ENCODE data around the gene MDC1.

DNA sequence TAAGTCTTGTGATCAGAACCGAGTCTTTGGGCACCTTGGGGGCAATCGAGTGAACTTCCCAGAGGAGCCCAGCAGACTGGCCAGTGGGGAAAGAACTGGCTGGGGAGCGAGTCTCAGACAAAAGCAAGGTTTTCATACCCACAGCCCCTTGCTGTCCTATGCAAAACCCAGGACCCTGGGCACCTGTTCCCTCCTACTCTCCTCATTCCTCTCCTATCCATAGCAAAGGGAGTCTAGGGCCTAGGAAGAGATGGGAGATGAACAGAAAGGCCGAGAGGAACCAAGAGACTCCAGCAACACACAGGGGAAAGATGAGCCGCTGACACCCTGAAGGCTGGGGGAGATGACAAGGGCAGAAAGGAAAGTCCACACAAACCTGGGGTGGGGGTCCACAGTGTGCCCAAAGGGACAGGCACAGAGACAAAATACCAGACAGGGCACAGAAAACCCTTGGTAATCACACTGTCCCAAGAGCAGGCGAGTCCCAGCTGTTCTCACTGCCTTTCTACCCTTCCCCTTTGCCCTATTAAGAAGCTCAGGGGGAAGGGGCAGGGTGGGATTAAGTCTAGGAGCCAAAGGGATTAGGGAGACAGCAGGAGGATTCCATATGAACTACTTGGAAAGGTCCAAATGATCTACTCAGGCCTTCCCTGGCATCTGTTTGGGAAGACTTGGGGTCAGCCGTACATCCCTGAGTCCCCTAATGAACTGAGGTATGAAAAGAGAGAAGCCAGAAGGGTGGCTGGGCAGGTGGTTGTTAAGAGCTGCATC is 37.1 kb downstream of the MDC1 start:
- TF ChIP-seq, protein P1, sequence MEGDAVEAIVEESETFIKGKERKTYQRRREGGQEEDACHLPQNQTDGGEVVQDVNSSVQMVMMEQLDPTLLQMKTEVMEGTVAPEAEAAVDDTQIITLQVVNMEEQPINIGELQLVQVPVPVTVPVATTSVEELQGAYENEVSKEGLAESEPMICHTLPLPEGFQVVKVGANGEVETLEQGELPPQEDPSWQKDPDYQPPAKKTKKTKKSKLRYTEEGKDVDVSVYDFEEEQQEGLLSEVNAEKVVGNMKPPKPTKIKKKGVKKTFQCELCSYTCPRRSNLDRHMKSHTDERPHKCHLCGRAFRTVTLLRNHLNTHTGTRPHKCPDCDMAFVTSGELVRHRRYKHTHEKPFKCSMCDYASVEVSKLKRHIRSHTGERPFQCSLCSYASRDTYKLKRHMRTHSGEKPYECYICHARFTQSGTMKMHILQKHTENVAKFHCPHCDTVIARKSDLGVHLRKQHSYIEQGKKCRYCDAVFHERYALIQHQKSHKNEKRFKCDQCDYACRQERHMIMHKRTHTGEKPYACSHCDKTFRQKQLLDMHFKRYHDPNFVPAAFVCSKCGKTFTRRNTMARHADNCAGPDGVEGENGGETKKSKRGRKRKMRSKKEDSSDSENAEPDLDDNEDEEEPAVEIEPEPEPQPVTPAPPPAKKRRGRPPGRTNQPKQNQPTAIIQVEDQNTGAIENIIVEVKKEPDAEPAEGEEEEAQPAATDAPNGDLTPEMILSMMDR (IDR thresholded peaks at IDR 0.05; ENCODE audit: extremely low read depth in 1 of 2, insufficient read depth in 1 of 2, low read depth in 1 of 2, low read length in 2 of 2) = no peak
- TF ChIP-seq POLR2AphosphoS5 (IDR thresholded peaks at IDR 0.05; ENCODE audit: insufficient read depth, low read depth, low read length) (no peak), POLR2A (IDR thresholded peaks at IDR 0.05; ENCODE audit: low read depth, low read length) (no peak), JUN (IDR thresholded peaks at IDR 0.05; ENCODE audit: borderline replicate concordance, insufficient read depth, insufficient read length, low read depth) (no peak), EZH2 (IDR thresholded peaks at IDR 0.05; ENCODE audit: borderline replicate concordance, low read depth, low read length, severe bottlenecking) (no peak), MYC (IDR thresholded peaks at IDR 0.05; ENCODE audit: low read depth, low read length) (no peak), GATA2 (IDR thresholded peaks at IDR 0.05; ENCODE audit: insufficient read depth, insufficient read length, low read depth, low read length) (no peak), FOS (IDR thresholded peaks at IDR 0.05; ENCODE audit: borderline replicate concordance, insufficient read depth, low read length) (no peak)
- TF ChIP-seq, protein P2, sequence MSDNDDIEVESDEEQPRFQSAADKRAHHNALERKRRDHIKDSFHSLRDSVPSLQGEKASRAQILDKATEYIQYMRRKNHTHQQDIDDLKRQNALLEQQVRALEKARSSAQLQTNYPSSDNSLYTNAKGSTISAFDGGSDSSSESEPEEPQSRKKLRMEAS (IDR thresholded peaks at IDR 0.05; ENCODE audit: insufficient read depth, insufficient read length) = no peak

Measured in endothelial cell of umbilical vein (primary cell).